PC-3 (cell line): ENCODE data around the gene VNN1. TPM values are rescaled to one million over a fixed set of nuclear protein-coding genes. Genes with fewer than 3 reads are reported as not detected.

Experiments used
- ATAC-seq: fragments of 200-7000 bp; cut with Tn5 transposase; 2 replicates; pipeline ENCODE4 v1.9.1; 2020; ENCODE audit warnings: mild to moderate bottlenecking, moderate library complexity
- BruUV-seq: library from RNA; stranded (reverse); fragments of 400-500 nt; replicated peaks from 2 replicates; lab custom pipeline; 2021; lab: Mats Ljungman, UMichigan
- CTCF ChIA-PET: fragments of 300-600 bp; sonication (Branson Sonifier 250); formaldehyde crosslinking; loops from one replicate; lab custom pipeline; 2022; ENCODE audit warnings: antibody characterized with exemption; lab: Charles Lee
- POLR2A ChIA-PET: fragments of 300-600 bp; sonication (Branson Sonifier 250); formaldehyde crosslinking; loops from one replicate; lab custom pipeline; 2022; ENCODE audit warnings: antibody characterized with exemption; ENCODE audit not compliant: unreplicated experiment; lab: Charles Lee
- DNase-seq: peaks from one replicate; pipeline ENCODE4 v3.0.0-alpha.2; 2015
- H2AFZ ChIP-seq: fragments of 300-600 bp; sonication (generic); 2 replicates; pipeline ENCODE4 v1.6.0; 2016; ENCODE audit warnings: antibody characterized with exemption, low read length
- H3F3A ChIP-seq: fragments of 300-600 bp; sonication (generic); one replicate; pipeline ENCODE4 v1.6.0; 2017; ENCODE audit warnings: antibody characterized with exemption, low read length, control low read depth, mild to moderate bottlenecking; ENCODE audit not compliant: unreplicated experiment
- H3K27ac ChIP-seq: fragments of 300-600 bp; sonication (generic); 2 replicates; pipeline ENCODE4 v1.5.1; 2016; ENCODE audit warnings: mild to moderate bottlenecking, low read length
- H3K27me3 ChIP-seq: fragments of 300-600 bp; sonication (generic); 2 replicates; pipeline ENCODE4 v1.6.1; 2016; ENCODE audit warnings: low read length, mixed read lengths
- H3K36me3 ChIP-seq: fragments of 300-600 bp; sonication (generic); 2 replicates; pipeline ENCODE4 v1.6.1; 2016; ENCODE audit warnings: low read depth, mixed run types, low read length, mixed read lengths
- H3K4me1 ChIP-seq: fragments of 300-600 bp; sonication (generic); 2 replicates; pipeline ENCODE4 v1.5.1; 2016; ENCODE audit warnings: low read length; ENCODE audit not compliant: insufficient read depth
- H3K4me2 ChIP-seq: fragments of 300-600 bp; sonication (generic); 2 replicates; pipeline ENCODE4 v1.6.0; 2016; ENCODE audit warnings: low read length
- H3K4me3 ChIP-seq: fragments of 300-600 bp; sonication (generic); 2 replicates; pipeline ENCODE4 v1.5.1; 2016; ENCODE audit warnings: mild to moderate bottlenecking, low read length, mixed read lengths
- H3K79me2 ChIP-seq: fragments of 300-600 bp; sonication (generic); 2 replicates; pipeline ENCODE4 v1.6.1; 2017; ENCODE audit warnings: low read length, mixed read lengths
- H3K9ac ChIP-seq: fragments of 300-600 bp; sonication (generic); 2 replicates; pipeline ENCODE4 v1.6.0; 2016; ENCODE audit warnings: mild to moderate bottlenecking, low read length
- H3K9me2 ChIP-seq: fragments of 300-600 bp; sonication (generic); replicated peaks from 2 replicates; pipeline ENCODE4 v1.6.1; 2016; ENCODE audit warnings: mixed run types, low read length, mixed read lengths
- H3K9me3 ChIP-seq: fragments of 300-600 bp; sonication (generic); 2 replicates; pipeline ENCODE4 v1.6.1; 2016; ENCODE audit warnings: low read length, mixed read lengths
- H4K20me1 ChIP-seq: fragments of 300-600 bp; sonication (generic); 2 replicates; pipeline ENCODE4 v1.6.1; 2016; ENCODE audit warnings: low read length, mixed read lengths
- CTCF ChIP-seq: fragments of 300-600 bp; sonication (generic); conservative IDR thresholded peaks from 2 replicates; pipeline ENCODE4 v1.5.1; 2017; ENCODE audit warnings: antibody characterized with exemption, low read depth, mild to moderate bottlenecking, low read length
- EZH2 ChIP-seq: fragments of 300-600 bp; sonication (generic); IDR thresholded peaks from one replicate; pipeline ENCODE4 v1.6.1; 2017; ENCODE audit warnings: antibody characterized with exemption, mild to moderate bottlenecking, low read length; ENCODE audit not compliant: unreplicated experiment
- EZH2phosphoT487 ChIP-seq: fragments of 300-600 bp; sonication (generic); IDR thresholded peaks from 2 replicates; pipeline ENCODE4 v1.6.1; 2018; ENCODE audit warnings: mild to moderate bottlenecking, antibody characterized with exemption, low read length, borderline replicate concordance
- intact Hi-C: fragments of 100-400 bp; cut with micrococcal nuclease; formaldehyde crosslinking; loops from 2 replicates; pipeline ENCODE4 v1.9.0; 2023
- total RNA-seq: library from RNA; depleted of rRNA; stranded (reverse); fragments of >200 nt; gene quantifications from 2 replicates; pipeline ENCODE4 v1.2.3, GENCODE V29; 2014

Gene VNN1
- total RNA-seq, 1 experiment from 2014 or later: 0.04 TPM

- Histone ChIP-seq H3K4me1 (peaks cover 5% of the 10 kb centered on the region; the same call in 1 of the 2 replicates), H2AFZ (no peak overlapping the region), H3K27me3 (no peaks in the 10 kb centered on the region), H3K27ac (no peak overlapping the region), H4K20me1 (no peaks in the 10 kb centered on the region), H3F3A (no peaks in the 10 kb centered on the region), H3K9me2 (no peaks in the 10 kb centered on the region), H3K79me2 (no peaks in the 10 kb centered on the region), H3K4me2 (no peak overlapping the region), H3K36me3 (no peaks in the 10 kb centered on the region), H3K4me3 (no peak overlapping the region), H3K9me3 (no peaks in the 10 kb centered on the region), H3K9ac (no peak overlapping the region)
- TF ChIP-seq EZH2phosphoT487 (no peak), CTCF (no peak), EZH2 (no peak)
- CTCF ChIA-PET: no interaction called here
- POLR2A ChIA-PET: no interaction called here
- BruUV-seq: no TSS peak
- ATAC-seq (no peak), DNase-seq (no peak)
- intact Hi-C loops: no loop called here
Observed at GRCh38 chr6:132749111-132749510, 35.3 kb upstream of the VNN1 start.

DNA sequence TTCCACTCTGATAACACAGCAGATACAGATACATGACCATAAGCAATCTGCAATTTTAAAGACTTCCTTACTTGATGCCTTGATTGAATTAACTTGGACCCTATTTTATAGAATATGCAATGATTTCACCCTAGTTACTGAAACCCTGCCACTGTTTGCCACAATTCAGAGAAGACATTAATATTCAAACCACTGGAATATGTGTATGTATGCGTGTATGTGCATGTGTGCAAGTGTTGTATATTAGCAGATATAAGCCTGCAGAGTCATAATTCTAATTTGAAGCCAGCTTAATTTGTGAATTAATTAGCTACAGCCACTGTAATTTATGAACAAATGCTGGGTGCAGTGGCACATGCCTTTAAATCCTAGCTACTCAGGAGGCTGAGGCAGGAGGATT is 34.6 kb upstream of the VNN1 start:
- DNase-seq (no peak), ATAC-seq (no peak)
- CTCF ChIA-PET: no interaction called here
- Histone ChIP-seq H3K4me3 (no peak overlapping the region), H3K9ac (no peak overlapping the region), H2AFZ (no peak overlapping the region), H3K4me2 (no peak overlapping the region), H3K9me2 (no peaks in the 10 kb centered on the region), H3K9me3 (no peaks in the 10 kb centered on the region), H3K27me3 (no peaks in the 10 kb centered on the region), H3K4me1 (peaks cover 5% of the 10 kb centered on the region; the same call in 1 of the 2 replicates), H3K79me2 (no peaks in the 10 kb centered on the region), H3F3A (no peaks in the 10 kb centered on the region), H3K36me3 (no peaks in the 10 kb centered on the region), H3K27ac (no peak overlapping the region), H4K20me1 (no peaks in the 10 kb centered on the region)
- TF ChIP-seq EZH2 (no peak), EZH2phosphoT487 (no peak), CTCF (no peak)
- POLR2A ChIA-PET: no interaction called here
- intact Hi-C loops: no loop called here
- BruUV-seq: no TSS peak

GRCh38 chr6:132746048-132746447 is 32.2 kb upstream of the VNN1 start:
- H3K9me2 ChIP-seq: no peaks in the 10 kb centered on the region
- no peaks in the 10 kb centered on the region for H3K27me3 ChIP-seq
- ATAC-seq: no peak
- H3K4me2 ChIP-seq: no peak overlapping the region
- ChIA-PET CTCF (no interaction called here), POLR2A (no interaction called here)
- H3K9me3 ChIP-seq: no peaks in the 10 kb centered on the region
- no peak overlapping the region for H3K9ac ChIP-seq
- no peak overlapping the region for H3K27ac ChIP-seq
- no peak overlapping the region for H3K4me3 ChIP-seq
- no TSS peak for BruUV-seq
- TF ChIP-seq EZH2 (no peak), CTCF (no peak), EZH2phosphoT487 (no peak)
- DNase-seq: no peak
- H3K79me2 ChIP-seq: no peaks in the 10 kb centered on the region
- intact Hi-C loops: no loop called here
- no peaks in the 10 kb centered on the region for H3K4me1 ChIP-seq
- no peaks in the 10 kb centered on the region for H3K36me3 ChIP-seq
- H2AFZ ChIP-seq: no peak overlapping the region
- no peaks in the 10 kb centered on the region for H4K20me1 ChIP-seq
- no peaks in the 10 kb centered on the region for H3F3A ChIP-seq
